SK-N-SH treated with all-trans-retinoic acid at 6 μM for 48 hours (cell line): ENCODE data around the gene PTCHD4.

Experiments used
- ATAC-seq: fragments of 200-7000 bp; cut with Tn5 transposase; 3 replicates; pipeline ENCODE4 v1.9.1; 2020; ENCODE audit warnings: mild to moderate bottlenecking, moderate library complexity
- BACH2 ChIP-seq: fragments of 250-450 bp; sonication (Bioruptor Pico); IDR thresholded peaks from 2 replicates; pipeline ENCODE4 v1.9.0; 2021; ENCODE audit warnings: mild to moderate bottlenecking, borderline replicate concordance
- CSDC2 ChIP-seq: fragments of 250-450 bp; sonication (Bioruptor Pico); IDR thresholded peaks from 2 replicates; pipeline ENCODE4 v1.5.0; 2020; ENCODE audit warnings: mild to moderate bottlenecking, moderate library complexity
- ESRRG ChIP-seq: fragments of 250-450 bp; sonication (Bioruptor Pico); IDR thresholded peaks from 2 replicates; pipeline ENCODE4 v1.6.1; 2021; ENCODE audit warnings: mild to moderate bottlenecking
- GLIS3 ChIP-seq: fragments of 250-450 bp; sonication (Bioruptor Pico); IDR thresholded peaks from 2 replicates; pipeline ENCODE4 v1.5.0; 2020; ENCODE audit warnings: mild to moderate bottlenecking, moderate library complexity
- ISL1 ChIP-seq: fragments of 250-450 bp; sonication (Bioruptor Pico); IDR thresholded peaks from 2 replicates; pipeline ENCODE4 v2.1.2; 2022; ENCODE audit warnings: mild to moderate bottlenecking, moderate library complexity
- OSR1 ChIP-seq: fragments of 250-450 bp; sonication (Bioruptor Pico); IDR thresholded peaks from 2 replicates; pipeline ENCODE4 v1.8.0; 2022; ENCODE audit warnings: moderate library complexity, mild to moderate bottlenecking, inconsistent platforms
- PPARA ChIP-seq: fragments of 250-450 bp; sonication (Bioruptor Pico); IDR thresholded peaks from 2 replicates; pipeline ENCODE4 v1.5.0; 2020; ENCODE audit warnings: mild to moderate bottlenecking, borderline replicate concordance
- RARB ChIP-seq: fragments of 250-450 bp; sonication (Bioruptor Pico); IDR thresholded peaks from 2 replicates; pipeline ENCODE4 v1.8.0; 2021; ENCODE audit warnings: mild to moderate bottlenecking, moderate library complexity
- SNAI2 ChIP-seq: fragments of 250-450 bp; sonication (Bioruptor Pico); IDR thresholded peaks from 2 replicates; pipeline ENCODE4 v1.5.0; 2020; ENCODE audit warnings: mild to moderate bottlenecking, moderate library complexity
- TCF4 ChIP-seq: fragments of 250-450 bp; sonication (Bioruptor Pico); IDR thresholded peaks from 2 replicates; pipeline ENCODE4 v1.8.0; 2021; ENCODE audit warnings: mild to moderate bottlenecking, moderate library complexity, borderline replicate concordance
- TOX ChIP-seq: fragments of 250-450 bp; sonication (Bioruptor Pico); IDR thresholded peaks from 2 replicates; pipeline ENCODE4 v1.8.0; 2021; ENCODE audit warnings: mild to moderate bottlenecking, moderate library complexity, borderline replicate concordance
- ZC3H10 ChIP-seq: fragments of 250-450 bp; sonication (Bioruptor Pico); IDR thresholded peaks from 2 replicates; pipeline ENCODE4 v1.5.1; 2021; ENCODE audit warnings: mild to moderate bottlenecking, moderate library complexity
- ZFP3 ChIP-seq: fragments of 250-450 bp; sonication (Bioruptor Pico); IDR thresholded peaks from 2 replicates; pipeline ENCODE4 v1.5.0; 2020; ENCODE audit warnings: mild to moderate bottlenecking, moderate library complexity
- ZFP30 ChIP-seq: fragments of 450-650 bp; formaldehyde crosslinking; IDR thresholded peaks from 2 replicates; pipeline ENCODE4 v1.5.0; 2022; ENCODE audit warnings: mild to moderate bottlenecking, moderate library complexity
- ZNF565 ChIP-seq: fragments of 450-650 bp; formaldehyde crosslinking; conservative IDR thresholded peaks from 2 replicates; pipeline ENCODE4 v1.5.0; 2020; ENCODE audit warnings: low read depth, mild to moderate bottlenecking, moderate library complexity
- ZNF70 ChIP-seq: fragments of 450-650 bp; formaldehyde crosslinking; IDR thresholded peaks from 2 replicates; pipeline ENCODE4 v1.5.0; 2020; ENCODE audit warnings: mild to moderate bottlenecking, moderate library complexity
- ZNF8 ChIP-seq: fragments of 450-650 bp; formaldehyde crosslinking; IDR thresholded peaks from 2 replicates; pipeline ENCODE4 v1.5.0; 2020; ENCODE audit warnings: mild to moderate bottlenecking, moderate library complexity
- TF ChIP-seq, protein P1 (sequence below): fragments of 250-450 bp; sonication (Bioruptor Pico); IDR thresholded peaks from 2 replicates; pipeline ENCODE4 v1.5.0; 2020; ENCODE audit warnings: mild to moderate bottlenecking, moderate library complexity
- TF ChIP-seq, protein P2 (sequence below): fragments of 250-450 bp; sonication (Bioruptor Pico); IDR thresholded peaks from 2 replicates; pipeline ENCODE4 v1.8.0; 2020; ENCODE audit warnings: mild to moderate bottlenecking, moderate library complexity, borderline replicate concordance
- TF ChIP-seq, protein P3 (sequence below): fragments of 250-450 bp; sonication (Bioruptor Pico); IDR thresholded peaks from 2 replicates; pipeline ENCODE4 v1.8.0; 2021; ENCODE audit warnings: low read depth, mild to moderate bottlenecking, moderate library complexity, borderline replicate concordance
- TF ChIP-seq, protein P4 (sequence below): fragments of 250-450 bp; sonication (Bioruptor Pico); IDR thresholded peaks from 2 replicates; pipeline ENCODE4 v1.5.1; 2020; ENCODE audit warnings: low read depth, mild to moderate bottlenecking, moderate library complexity

The PTCHD4 gene

DNA sequence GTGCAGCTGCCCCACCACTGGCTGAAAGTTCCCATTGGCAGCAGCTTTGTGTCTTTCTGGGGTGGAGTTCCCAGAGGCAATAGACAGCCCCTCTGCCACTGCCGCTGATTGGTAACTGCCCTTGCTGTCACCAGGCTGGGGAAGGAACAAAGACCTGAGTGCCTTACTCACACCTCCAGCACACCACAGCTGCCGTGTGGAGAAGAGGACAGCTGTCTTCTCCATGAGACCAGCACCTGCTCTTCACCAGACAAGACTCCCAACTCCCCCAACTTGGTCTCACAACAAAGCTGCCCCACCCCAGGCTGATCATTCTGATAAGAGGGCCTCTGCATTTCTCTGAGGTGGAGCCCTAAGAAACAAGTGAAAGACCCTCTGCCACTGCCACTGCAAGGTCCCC lies 39.7 kb upstream of the PTCHD4 start (continued):
- TF ChIP-seq, protein P1, sequence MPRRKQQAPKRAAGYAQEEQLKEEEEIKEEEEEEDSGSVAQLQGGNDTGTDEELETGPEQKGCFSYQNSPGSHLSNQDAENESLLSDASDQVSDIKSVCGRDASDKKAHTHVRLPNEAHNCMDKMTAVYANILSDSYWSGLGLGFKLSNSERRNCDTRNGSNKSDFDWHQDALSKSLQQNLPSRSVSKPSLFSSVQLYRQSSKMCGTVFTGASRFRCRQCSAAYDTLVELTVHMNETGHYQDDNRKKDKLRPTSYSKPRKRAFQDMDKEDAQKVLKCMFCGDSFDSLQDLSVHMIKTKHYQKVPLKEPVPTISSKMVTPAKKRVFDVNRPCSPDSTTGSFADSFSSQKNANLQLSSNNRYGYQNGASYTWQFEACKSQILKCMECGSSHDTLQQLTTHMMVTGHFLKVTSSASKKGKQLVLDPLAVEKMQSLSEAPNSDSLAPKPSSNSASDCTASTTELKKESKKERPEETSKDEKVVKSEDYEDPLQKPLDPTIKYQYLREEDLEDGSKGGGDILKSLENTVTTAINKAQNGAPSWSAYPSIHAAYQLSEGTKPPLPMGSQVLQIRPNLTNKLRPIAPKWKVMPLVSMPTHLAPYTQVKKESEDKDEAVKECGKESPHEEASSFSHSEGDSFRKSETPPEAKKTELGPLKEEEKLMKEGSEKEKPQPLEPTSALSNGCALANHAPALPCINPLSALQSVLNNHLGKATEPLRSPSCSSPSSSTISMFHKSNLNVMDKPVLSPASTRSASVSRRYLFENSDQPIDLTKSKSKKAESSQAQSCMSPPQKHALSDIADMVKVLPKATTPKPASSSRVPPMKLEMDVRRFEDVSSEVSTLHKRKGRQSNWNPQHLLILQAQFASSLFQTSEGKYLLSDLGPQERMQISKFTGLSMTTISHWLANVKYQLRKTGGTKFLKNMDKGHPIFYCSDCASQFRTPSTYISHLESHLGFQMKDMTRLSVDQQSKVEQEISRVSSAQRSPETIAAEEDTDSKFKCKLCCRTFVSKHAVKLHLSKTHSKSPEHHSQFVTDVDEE (CRISPR knock-in tag): no peak
- TF ChIP-seq CSDC2 (CRISPR knock-in tag) (no peak), ESRRG (CRISPR knock-in tag) (no peak), BACH2 (CRISPR knock-in tag) (no peak), TOX (CRISPR knock-in tag) (no peak), ZC3H10 (no peak), ZFP30 (CRISPR knock-in tag) (no peak), OSR1 (CRISPR knock-in tag) (no peak)
- TF ChIP-seq, protein P2, sequence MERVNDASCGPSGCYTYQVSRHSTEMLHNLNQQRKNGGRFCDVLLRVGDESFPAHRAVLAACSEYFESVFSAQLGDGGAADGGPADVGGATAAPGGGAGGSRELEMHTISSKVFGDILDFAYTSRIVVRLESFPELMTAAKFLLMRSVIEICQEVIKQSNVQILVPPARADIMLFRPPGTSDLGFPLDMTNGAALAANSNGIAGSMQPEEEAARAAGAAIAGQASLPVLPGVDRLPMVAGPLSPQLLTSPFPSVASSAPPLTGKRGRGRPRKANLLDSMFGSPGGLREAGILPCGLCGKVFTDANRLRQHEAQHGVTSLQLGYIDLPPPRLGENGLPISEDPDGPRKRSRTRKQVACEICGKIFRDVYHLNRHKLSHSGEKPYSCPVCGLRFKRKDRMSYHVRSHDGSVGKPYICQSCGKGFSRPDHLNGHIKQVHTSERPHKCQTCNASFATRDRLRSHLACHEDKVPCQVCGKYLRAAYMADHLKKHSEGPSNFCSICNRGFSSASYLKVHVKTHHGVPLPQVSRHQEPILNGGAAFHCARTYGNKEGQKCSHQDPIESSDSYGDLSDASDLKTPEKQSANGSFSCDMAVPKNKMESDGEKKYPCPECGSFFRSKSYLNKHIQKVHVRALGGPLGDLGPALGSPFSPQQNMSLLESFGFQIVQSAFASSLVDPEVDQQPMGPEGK (CRISPR knock-in tag): no peak

DNA sequence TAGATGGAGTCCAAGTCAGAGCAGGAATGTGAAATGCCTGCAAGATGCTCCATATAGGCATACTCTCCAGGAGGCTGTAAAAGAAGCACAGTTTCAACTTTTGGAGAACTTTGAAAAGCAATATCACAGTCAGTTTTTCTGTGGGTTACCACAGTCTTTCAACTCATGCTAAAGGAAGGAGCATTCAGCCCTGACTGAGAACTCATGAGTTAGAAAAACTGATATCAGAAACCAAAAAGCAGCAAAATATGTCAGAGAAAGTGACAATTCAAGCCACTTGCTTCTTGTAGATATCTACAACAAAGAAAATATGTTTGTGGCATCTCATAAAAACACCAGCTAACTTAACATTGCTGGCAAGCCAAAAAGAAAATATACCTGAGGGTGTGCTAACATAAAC lies 36.1 kb upstream of the PTCHD4 start:
- ATAC-seq: no peak
- no peak for TF ChIP-seq CSDC2 (CRISPR knock-in tag)
- TF ChIP-seq ZNF8 (CRISPR knock-in tag): no peak
- TF ChIP-seq SNAI2 (CRISPR knock-in tag): no peak
- TF ChIP-seq, protein P1 (CRISPR knock-in tag): no peak
- TF ChIP-seq ZFP3 (CRISPR knock-in tag): no peak
- no peak for TF ChIP-seq ISL1 (CRISPR knock-in tag)
- no peak for TF ChIP-seq OSR1 (CRISPR knock-in tag)
- TF ChIP-seq, protein P3, sequence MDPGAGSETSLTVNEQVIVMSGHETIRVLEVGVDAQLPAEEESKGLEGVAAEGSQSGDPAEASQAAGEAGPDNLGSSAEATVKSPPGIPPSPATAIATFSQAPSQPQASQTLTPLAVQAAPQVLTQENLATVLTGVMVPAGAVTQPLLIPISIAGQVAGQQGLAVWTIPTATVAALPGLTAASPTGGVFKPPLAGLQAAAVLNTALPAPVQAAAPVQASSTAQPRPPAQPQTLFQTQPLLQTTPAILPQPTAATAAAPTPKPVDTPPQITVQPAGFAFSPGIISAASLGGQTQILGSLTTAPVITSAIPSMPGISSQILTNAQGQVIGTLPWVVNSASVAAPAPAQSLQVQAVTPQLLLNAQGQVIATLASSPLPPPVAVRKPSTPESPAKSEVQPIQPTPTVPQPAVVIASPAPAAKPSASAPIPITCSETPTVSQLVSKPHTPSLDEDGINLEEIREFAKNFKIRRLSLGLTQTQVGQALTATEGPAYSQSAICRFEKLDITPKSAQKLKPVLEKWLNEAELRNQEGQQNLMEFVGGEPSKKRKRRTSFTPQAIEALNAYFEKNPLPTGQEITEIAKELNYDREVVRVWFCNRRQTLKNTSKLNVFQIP (CRISPR knock-in tag): no peak
- no peak for TF ChIP-seq ZC3H10
- TF ChIP-seq GLIS3 (CRISPR knock-in tag): no peak
- no peak for TF ChIP-seq RARB (CRISPR knock-in tag)
- TF ChIP-seq ZNF70: no peak
- TF ChIP-seq, all 23 proteins: peak for 0

DNA sequence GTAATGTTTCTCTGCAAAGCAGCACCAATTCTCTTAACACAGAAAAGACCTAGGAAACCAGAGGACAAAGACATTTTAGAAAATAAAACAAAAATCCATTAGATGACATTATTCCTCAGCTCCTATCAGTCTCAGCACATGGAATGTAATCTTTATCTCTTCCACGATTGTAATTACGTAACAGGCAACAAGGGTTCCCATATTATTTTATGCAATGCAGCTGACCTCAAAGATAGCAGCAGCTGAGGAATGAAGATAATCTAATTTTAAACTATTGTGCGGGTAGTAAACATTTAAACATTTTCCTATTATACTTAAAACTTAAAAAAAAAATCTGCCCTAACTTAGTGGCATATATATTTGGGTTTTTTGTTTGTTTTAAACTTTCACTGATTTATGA lies 33.0 kb upstream of the PTCHD4 start:
- peak; percentile 25; the same call in 1 of the 3 replicates for ATAC-seq
- TF ChIP-seq OSR1 (CRISPR knock-in tag): no peak
- TF ChIP-seq, protein P4, sequence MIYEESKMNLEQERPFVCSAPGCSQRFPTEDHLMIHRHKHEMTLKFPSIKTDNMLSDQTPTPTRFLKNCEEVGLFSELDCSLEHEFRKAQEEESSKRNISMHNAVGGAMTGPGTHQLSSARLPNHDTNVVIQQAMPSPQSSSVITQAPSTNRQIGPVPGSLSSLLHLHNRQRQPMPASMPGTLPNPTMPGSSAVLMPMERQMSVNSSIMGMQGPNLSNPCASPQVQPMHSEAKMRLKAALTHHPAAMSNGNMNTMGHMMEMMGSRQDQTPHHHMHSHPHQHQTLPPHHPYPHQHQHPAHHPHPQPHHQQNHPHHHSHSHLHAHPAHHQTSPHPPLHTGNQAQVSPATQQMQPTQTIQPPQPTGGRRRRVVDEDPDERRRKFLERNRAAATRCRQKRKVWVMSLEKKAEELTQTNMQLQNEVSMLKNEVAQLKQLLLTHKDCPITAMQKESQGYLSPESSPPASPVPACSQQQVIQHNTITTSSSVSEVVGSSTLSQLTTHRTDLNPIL (CRISPR knock-in tag): 0 out of 2 replicates have a peak, but pooled peaks have one; percentile 28
- TF ChIP-seq, protein P1 (CRISPR knock-in tag): no peak
- TF ChIP-seq, protein P2 (CRISPR knock-in tag): no peak
- no peak for TF ChIP-seq PPARA (CRISPR knock-in tag)
- TF ChIP-seq ZNF8 (CRISPR knock-in tag): no peak
- TF ChIP-seq RARB (CRISPR knock-in tag): no peak
- no peak for TF ChIP-seq TCF4 (CRISPR knock-in tag)
- TF ChIP-seq CSDC2 (CRISPR knock-in tag): no peak
- TF ChIP-seq ESRRG (CRISPR knock-in tag): no peak
- TF ChIP-seq ZNF565: no peak
- TF ChIP-seq ZFP30 (CRISPR knock-in tag): no peak
- peak; percentile 71 for TF ChIP-seq ISL1 (CRISPR knock-in tag)
